ENCODE data around the gene CEMIP.

CEMIP gene

GRCh38 chr15:80982839-80983238, 203.7 kb downstream of the CEMIP start:
- no peak for TF ChIP-seq CTCF (IDR thresholded peaks at IDR 0.05; ENCODE audit: insufficient read depth, low read length, poor library complexity, severe bottlenecking)
- H3K4me3 ChIP-seq (replicated peaks; ENCODE audit: low read depth, low read length), result no peak overlapping the region
- peaks cover 11% of the 10 kb centered on the region for H3K36me3 ChIP-seq (ENCODE audit: control insufficient read depth, insufficient read depth, low read length)
- H3K27me3 ChIP-seq (replicated peaks; ENCODE audit: control insufficient read depth, insufficient read depth, low read length), result no peaks in the 10 kb centered on the region
- DNase-seq (ENCODE audit: extremely low read depth, insufficient read length), result no peak

- no peaks in the 10 kb centered on the region for H3K27me3 ChIP-seq (replicated peaks; ENCODE audit: control insufficient read depth, insufficient read depth, low read length)
- H3K36me3 ChIP-seq (ENCODE audit: control insufficient read depth, insufficient read depth, low read length), result peaks cover under 1% of the 10 kb centered on the region
- H3K4me3 ChIP-seq (replicated peaks; ENCODE audit: low read depth, low read length), result no peak overlapping the region
- TF ChIP-seq CTCF (IDR thresholded peaks at IDR 0.05; ENCODE audit: insufficient read depth, low read length, poor library complexity, severe bottlenecking), result no peak
- no peak for DNase-seq (ENCODE audit: extremely low read depth, insufficient read length)
Measured at GRCh38 chr15:80984856-80985255, 205.7 kb downstream of the CEMIP start.

GRCh38 chr15:80985981-80986380, 206.8 kb downstream of the CEMIP start:
- Histone ChIP-seq H3K4me3 (replicated peaks; ENCODE audit: low read depth, low read length) (no peak overlapping the region), H3K27me3 (replicated peaks; ENCODE audit: control insufficient read depth, insufficient read depth, low read length) (no peaks in the 10 kb centered on the region), H3K36me3 (ENCODE audit: control insufficient read depth, insufficient read depth, low read length) (no peaks in the 10 kb centered on the region; the same call in 1 of the 2 replicates)
- TF ChIP-seq CTCF (IDR thresholded peaks at IDR 0.05; ENCODE audit: insufficient read depth, low read length, poor library complexity, severe bottlenecking), result no peak
- DNase-seq (ENCODE audit: extremely low read depth, insufficient read length), result no peak

GRCh38 chr15:80986487-80986886, 207.3 kb downstream of the CEMIP start:
- Histone ChIP-seq H3K36me3 (ENCODE audit: control insufficient read depth, insufficient read depth, low read length) (no peaks in the 10 kb centered on the region; the same call in 1 of the 2 replicates), H3K27me3 (replicated peaks; ENCODE audit: control insufficient read depth, insufficient read depth, low read length) (no peaks in the 10 kb centered on the region), H3K4me3 (replicated peaks; ENCODE audit: low read depth, low read length) (no peak overlapping the region)
- DNase-seq (ENCODE audit: extremely low read depth, insufficient read length), result no peak
- TF ChIP-seq CTCF (IDR thresholded peaks at IDR 0.05; ENCODE audit: insufficient read depth, low read length, poor library complexity, severe bottlenecking), result no peak

GRCh38 chr15:80988148-80988796, 209.1 kb downstream of the CEMIP start:
- DNase-seq (ENCODE audit: extremely low read depth, insufficient read length), result no peak
- TF ChIP-seq CTCF (IDR thresholded peaks at IDR 0.05; ENCODE audit: insufficient read depth, low read length, poor library complexity, severe bottlenecking), result no peak
- Histone ChIP-seq H3K27me3 (replicated peaks; ENCODE audit: control insufficient read depth, insufficient read depth, low read length) (no peaks in the 10 kb centered on the region), H3K4me3 (replicated peaks; ENCODE audit: low read depth, low read length) (peak overlapping the region; percentile 87), H3K36me3 (ENCODE audit: control insufficient read depth, insufficient read depth, low read length) (no peaks in the 10 kb centered on the region)

GRCh38 chr15:80989081-80989517, 209.9 kb downstream of the CEMIP start:
- no peaks in the 10 kb centered on the region for H3K36me3 ChIP-seq (ENCODE audit: control insufficient read depth, insufficient read depth, low read length)
- no peaks in the 10 kb centered on the region for H3K27me3 ChIP-seq (replicated peaks; ENCODE audit: control insufficient read depth, insufficient read depth, low read length)
- peak overlapping the region; percentile 87 for H3K4me3 ChIP-seq (replicated peaks; ENCODE audit: low read depth, low read length)
- TF ChIP-seq CTCF (IDR thresholded peaks at IDR 0.05; ENCODE audit: insufficient read depth, low read length, poor library complexity, severe bottlenecking), result no peak
- DNase-seq (ENCODE audit: extremely low read depth, insufficient read length), result no peak

Data from GM06990 (cell line).